Middle frontal gyrus (tissue), 1 donor: ENCODE measurements around the gene CSF1.
"Not testable (repeated sequence)": the region's sequence is repeated elsewhere in the genome, so short reads cannot be mapped to it uniquely, and the experiment has no call there.

Experiments
- DNase-seq: peaks from one replicate; pipeline ENCODE4 v3.0.0-alpha.2; 2015; ENCODE audit warnings: low spot score; ENCODE audit errors: extremely low spot score

CSF1 gene, protein sequence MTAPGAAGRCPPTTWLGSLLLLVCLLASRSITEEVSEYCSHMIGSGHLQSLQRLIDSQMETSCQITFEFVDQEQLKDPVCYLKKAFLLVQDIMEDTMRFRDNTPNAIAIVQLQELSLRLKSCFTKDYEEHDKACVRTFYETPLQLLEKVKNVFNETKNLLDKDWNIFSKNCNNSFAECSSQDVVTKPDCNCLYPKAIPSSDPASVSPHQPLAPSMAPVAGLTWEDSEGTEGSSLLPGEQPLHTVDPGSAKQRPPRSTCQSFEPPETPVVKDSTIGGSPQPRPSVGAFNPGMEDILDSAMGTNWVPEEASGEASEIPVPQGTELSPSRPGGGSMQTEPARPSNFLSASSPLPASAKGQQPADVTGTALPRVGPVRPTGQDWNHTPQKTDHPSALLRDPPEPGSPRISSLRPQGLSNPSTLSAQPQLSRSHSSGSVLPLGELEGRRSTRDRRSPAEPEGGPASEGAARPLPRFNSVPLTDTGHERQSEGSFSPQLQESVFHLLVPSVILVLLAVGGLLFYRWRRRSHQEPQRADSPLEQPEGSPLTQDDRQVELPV

GRCh38 chr1:109910123-109910962 is at the start of gene CSF1:
Gene CSF1 (plus strand): TSS chr1:109910849. CDS start chr1:109911024, 175 bp downstream.
- DNase-seq = no peak

- DNase-seq = not testable (repeated sequence)
These were observed 49.0 kb upstream of the CSF1 start for GRCh38 chr1:109861616-109862015.

DNA sequence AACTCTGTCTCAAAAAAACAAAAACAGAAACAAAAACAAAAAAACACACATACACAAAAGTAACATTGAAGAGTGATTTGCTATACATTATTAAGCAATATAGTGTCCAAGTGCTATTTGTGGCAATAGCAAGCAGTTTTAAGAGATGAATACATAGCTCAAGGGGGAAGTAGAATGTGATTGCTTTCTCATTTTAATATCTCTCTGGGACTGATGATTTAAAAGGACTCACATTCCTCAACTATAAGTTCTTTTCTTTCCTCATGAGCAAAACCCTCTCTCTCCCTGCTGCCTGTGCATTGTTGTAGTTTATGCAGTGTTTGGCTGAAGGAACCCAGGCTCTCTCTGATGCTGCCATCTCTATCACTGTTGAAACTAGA is 47.0 kb upstream of the CSF1 start:
- DNase-seq = no peak

DNA sequence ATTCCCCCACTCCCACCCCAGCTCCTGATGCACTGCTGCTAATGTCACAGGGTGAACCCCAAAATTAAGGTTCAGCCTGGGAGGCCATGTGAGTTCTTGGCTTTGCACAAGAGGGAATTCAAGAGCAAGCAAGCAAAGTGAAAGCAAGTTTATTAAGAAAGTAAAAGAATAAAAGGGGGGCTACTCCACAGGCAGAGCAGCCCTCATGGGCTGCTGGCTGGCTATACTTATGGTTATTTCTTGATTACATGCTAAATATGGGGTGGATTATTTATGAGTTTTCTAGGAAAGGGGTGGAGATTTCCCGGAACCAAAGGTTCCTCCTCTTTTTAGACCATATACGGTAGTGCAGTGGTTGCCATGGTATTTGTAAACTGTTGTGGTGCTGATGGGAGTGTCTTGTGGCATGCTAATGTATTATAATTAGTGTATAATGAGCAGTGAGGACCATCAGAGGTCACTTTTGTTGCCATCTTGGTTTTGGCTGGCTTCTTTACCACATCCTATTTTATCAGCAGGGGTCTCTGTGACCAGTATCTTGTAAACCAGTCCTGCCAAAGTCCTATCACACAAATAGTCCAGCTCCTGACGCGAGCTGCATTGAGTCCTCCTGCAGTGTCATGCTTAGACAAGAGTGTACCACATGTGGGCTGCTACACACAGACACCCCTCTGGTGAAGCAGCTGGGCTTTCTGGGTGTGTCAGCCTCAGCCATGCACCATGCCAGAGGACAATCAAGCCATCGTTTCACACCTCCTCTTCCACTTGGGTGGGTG is 46.4 kb upstream of the CSF1 start:
- DNase-seq = no peak

GRCh38 chr1:109864930-109865612 is 45.6 kb upstream of the CSF1 start:
- DNase-seq = peak; percentile 67

GRCh38 chr1:109866071-109866470 is 44.6 kb upstream of the CSF1 start:
- no peak for DNase-seq

- DNase-seq = no peak
These were observed 37.1 kb upstream of the CSF1 start for GRCh38 chr1:109873278-109874175.

DNA sequence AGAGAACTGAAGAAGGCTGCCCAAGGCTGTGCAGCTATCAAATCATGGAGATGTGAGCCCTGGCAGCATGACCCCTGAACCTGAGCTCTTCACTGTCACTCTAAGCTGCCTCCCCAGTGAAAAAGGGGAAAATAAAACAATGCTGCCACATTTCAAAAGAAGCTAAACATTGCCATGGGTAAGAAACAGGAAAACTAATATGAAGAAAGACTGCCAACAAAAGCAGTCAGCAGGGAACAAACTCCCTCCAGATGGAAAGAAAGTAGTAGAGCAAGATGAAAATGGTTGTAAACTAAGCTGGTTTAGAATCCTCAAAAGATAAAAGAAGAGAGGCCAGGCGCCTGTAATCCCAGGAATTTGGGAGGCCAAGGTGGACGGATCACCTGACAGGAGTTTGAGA is 36.2 kb upstream of the CSF1 start:
- no peak for DNase-seq

DNA sequence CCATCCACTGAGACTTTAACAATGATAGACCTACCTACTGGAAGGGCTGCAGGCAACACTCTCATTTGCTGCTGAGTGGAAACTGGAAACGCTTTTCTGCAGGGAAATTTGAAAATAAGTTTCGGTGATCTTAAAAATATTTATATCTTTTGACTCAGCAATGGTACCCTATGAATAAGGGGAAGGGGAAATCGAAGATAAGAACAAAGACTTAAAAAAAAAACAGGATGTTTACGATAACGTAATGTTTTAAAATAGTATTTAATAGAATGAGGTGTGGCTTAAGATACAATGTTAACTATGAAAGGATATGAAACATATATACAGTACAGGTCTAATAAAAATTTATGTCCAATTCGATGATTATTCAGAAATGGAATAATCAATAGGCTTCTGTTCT is 34.8 kb upstream of the CSF1 start:
- DNase-seq = no peak

DNA sequence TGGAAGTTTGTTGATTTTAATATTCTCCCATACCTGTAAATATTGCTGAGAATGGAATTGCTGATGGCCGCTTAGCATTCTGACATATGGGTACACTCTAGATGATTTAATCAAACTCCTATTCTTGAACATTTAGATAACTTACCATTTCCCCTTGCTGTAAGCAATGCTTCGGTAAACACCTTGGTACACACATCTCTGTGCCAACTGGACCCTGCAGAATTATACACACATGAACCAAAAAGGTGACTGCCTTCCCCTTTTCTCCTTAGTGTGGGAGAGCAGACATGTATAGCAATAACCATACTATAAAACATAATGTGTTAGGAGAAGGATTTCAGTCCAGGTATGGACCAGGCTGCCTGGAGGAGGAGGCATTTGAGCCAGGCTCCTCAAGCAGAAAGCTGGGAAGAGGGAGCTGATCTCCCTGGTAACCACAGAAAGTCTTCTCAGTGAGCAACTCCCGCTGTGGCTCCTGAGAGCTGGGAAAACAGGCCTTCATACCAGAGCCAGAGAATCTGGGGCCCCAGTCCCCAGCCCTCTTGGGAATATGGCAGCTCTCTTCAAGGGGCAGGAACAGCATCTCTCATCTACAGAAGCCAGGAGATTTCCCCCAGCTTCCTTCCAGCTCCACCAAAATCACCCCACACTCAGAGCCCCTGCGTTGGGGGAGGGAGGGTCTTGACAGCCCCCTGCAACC is 33.9 kb upstream of the CSF1 start:
- no peak for DNase-seq

- no peak for DNase-seq
These were observed 33.3 kb upstream of the CSF1 start for GRCh38 chr1:109877317-109877771.

DNA sequence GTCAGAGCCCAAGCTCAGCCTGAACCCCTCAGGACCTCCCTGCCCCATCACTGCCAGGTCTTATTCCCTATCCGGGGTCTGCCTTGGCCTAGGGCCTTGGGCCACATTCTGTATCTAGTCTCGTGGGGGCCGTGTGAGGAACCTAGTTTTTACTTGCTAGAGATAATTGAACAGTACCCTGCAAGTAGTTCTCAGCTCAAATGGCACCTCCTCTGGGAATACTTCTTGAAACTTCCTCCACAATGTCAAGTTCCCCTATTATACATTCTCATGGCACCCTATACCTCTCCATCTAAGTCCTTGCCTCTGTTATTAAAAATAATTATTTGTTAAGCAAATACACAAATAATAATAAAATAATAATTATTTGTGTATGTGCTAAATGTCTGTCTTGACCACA is 32.9 kb upstream of the CSF1 start:
- no peak for DNase-seq

DNA sequence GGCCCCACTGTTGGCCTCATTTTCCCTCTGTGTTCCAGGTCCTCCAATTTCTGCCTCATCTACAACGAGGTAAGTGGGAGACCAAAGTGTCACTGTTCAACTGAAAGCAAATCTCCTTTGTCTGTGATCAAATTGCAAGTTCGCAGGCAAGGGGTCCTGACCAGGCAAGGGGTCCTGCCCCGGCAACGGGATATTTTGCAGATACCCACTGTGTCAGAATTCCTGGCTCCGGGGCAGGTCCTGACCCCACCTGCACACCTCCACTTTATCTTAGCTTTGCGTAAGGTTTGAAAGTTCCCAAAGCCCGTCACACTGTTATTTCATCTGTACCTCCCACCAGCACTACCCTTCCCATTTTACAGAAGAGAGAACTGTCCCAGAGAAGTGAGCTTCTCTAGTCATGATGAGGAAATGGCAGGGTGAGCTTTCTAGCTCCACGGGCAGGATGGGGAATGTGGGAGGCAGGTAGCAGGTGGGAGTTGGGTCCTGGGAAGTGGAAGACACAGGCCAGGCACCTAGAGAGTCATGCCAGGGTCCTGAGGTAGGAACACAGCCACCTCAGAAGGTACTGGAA is 32.0 kb upstream of the CSF1 start:
- no peak for DNase-seq

DNA sequence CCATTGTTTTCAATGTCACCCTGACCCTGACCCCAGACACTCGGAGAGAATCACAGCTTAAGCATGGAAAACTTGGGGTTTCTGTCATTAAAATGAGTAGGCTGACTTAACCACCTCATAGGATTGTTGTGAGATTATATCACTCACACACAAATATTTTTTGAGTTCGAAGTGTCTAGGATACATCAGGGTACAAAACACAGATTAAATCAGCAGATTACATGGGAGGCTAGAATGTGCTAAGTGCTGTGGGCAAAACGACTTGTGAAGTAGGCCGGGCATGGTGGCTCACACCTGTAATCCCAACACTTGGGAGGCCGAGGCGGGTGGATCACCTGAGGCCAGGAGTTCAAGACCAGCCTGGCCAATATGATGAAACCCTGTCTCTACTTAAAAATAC is 31.3 kb upstream of the CSF1 start:
- not testable (repeated sequence) for DNase-seq

GRCh38 chr1:109879881-109880525 is 30.6 kb upstream of the CSF1 start:
- DNase-seq = no peak

DNA sequence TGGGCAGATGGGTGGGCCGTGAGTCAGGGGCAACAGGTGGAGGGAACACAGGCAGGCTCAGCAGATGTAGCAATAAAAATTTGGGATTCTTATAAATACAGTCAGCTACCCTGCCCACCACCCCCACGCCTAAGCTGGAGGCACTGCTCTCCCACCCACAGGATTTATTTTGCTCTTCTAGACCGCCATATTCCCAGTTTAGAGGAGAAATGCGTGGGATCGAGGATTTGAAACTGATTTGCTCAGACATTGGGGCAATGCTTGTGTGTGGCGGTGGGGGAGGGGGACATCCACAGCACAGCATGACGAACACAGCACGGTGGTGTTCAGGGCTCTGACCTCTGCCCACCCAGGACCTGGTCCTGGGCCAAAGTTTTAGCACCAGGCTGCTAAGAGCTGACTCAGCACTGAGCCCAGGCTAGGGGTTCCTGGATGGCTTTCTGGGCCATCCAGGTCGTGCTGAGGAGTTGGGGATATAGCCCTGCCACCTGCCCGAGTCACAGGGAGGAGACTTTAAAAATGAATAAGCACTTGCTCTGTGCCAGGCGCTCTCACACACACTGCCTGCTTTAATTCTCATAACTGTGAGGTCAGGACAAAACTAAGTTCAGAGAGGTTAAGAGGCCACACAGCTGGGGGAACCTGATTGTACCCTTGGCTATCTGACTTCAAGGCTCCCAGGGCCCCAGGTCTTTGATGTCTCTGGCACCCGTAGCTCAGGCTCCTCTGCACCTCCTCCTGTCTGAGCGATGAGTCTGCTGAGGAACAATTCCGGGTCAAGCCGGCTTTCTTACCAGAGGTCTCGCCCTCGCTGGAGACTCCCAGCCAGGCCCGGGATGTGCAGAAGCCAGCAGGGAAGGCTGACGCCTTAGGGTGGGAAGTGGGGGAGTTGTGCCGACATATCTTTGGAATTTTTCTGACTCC is 29.4 kb upstream of the CSF1 start:
- DNase-seq = no peak

DNA sequence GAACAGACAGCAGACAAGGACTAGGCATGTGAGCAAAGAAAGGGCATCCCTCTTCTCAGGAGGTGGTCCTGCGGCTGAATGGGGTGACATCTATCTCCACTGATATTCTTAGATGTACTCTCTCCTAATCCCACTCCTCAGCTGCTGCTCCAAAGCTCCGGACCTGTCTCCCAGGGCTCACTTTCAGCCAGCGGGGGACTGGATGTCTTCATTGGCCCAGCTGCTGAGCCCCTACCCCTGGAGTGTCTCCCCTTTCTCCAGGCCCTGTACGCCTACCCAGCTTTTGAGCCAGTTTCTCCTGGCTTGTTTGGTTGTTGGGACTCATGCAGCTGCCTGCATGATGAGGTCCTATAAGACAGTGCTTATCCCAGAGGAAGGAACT is 28.8 kb upstream of the CSF1 start:
- no peak for DNase-seq
